HEK293 (cell line): ENCODE measurements around the gene FHIP1B.

ENCODE experiments used
- CTCF ChIA-PET: fragments of 350-600 bp; formaldehyde crosslinking; extraction: SDS; loops from one replicate; lab custom pipeline; 2021; ENCODE audit warnings: antibody characterized with exemption; lab: Yijun Ruan, JAX
- POLR2A ChIA-PET: fragments of 300-600 bp; formaldehyde crosslinking; extraction: SDS; loops from one replicate; lab custom pipeline; 2020; ENCODE audit warnings: antibody characterized with exemption, inconsistent platforms; lab: Yijun Ruan, JAX
- H3K27ac ChIP-seq: fragments of 200-500 bp; sonication (Bioruptor generic); 2 replicates; pipeline ENCODE4 v1.5.1; 2014; ENCODE audit warnings: low read depth, low read length, control low read depth, inconsistent platforms; ENCODE audit errors: extremely low read depth
- H3K36me3 ChIP-seq, 2 experiments: fragments of 200-500 bp in 1 of 2; sonication (Bioruptor generic) in 1 of 2; 1 replicate in 1 of 2; 2 replicates in 1 of 2; pipeline ENCODE4 v1.5.1; 2014 to 2017; ENCODE audit warnings: inconsistent platforms in 2 of 2, low read length in 2 of 2; ENCODE audit not compliant: control insufficient read depth in 2 of 2, insufficient read depth in 1 of 2
- H3K4me1 ChIP-seq: fragments of 200-500 bp; sonication (Bioruptor generic); 2 replicates; pipeline ENCODE4 v1.5.1; 2014; ENCODE audit warnings: mild to moderate bottlenecking, low read length, inconsistent platforms; ENCODE audit not compliant: control insufficient read depth, insufficient read depth
- H3K4me3 ChIP-seq: 2 replicates; pipeline ENCODE4 v1.5.1; 2011; ENCODE audit warnings: low read depth, mild to moderate bottlenecking, control low read depth, low read length, moderate library complexity
- H3K9me3 ChIP-seq: fragments of 200-500 bp; sonication (Bioruptor generic); 2 replicates; pipeline ENCODE4 v1.5.1; 2014; ENCODE audit warnings: low read depth, low read length, inconsistent platforms; ENCODE audit not compliant: control insufficient read depth, insufficient read depth
- FEZF1 ChIP-seq: fragments of 450-650 bp; formaldehyde crosslinking; IDR thresholded peaks from 2 replicates; pipeline ENCODE4 v1.5.1; 2016; ENCODE audit warnings: missing biosample characterization, missing genetic modification characterization
- GLI2 ChIP-seq: fragments of 450-650 bp; formaldehyde crosslinking; IDR thresholded peaks from 2 replicates; pipeline ENCODE4; 2017; ENCODE audit warnings: missing biosample characterization, missing genetic modification characterization, low read depth, borderline replicate concordance
- GLIS2 ChIP-seq: fragments of 450-650 bp; formaldehyde crosslinking; IDR thresholded peaks from 2 replicates; pipeline ENCODE4 v1.5.1; 2016; ENCODE audit warnings: missing biosample characterization, missing genetic modification characterization
- KLF7 ChIP-seq: fragments of 450-650 bp; formaldehyde crosslinking; IDR thresholded peaks from 2 replicates; pipeline ENCODE4 v1.5.1; 2016; ENCODE audit warnings: missing biosample characterization, missing genetic modification characterization, borderline replicate concordance
- PRDM6 ChIP-seq: fragments of 450-650 bp; formaldehyde crosslinking; IDR thresholded peaks from 2 replicates; pipeline ENCODE4 v1.5.1; 2017; ENCODE audit warnings: missing biosample characterization, missing genetic modification characterization
- SCRT1 ChIP-seq: fragments of 450-650 bp; formaldehyde crosslinking; IDR thresholded peaks from 2 replicates; pipeline ENCODE4 v1.5.1; 2016; ENCODE audit warnings: missing biosample characterization, missing genetic modification characterization, borderline replicate concordance
- YY2 ChIP-seq: fragments of 450-650 bp; formaldehyde crosslinking; IDR thresholded peaks from 2 replicates; pipeline ENCODE4 v1.5.1; 2016; ENCODE audit warnings: missing biosample characterization, missing genetic modification characterization
- ZBTB49 ChIP-seq: fragments of 450-650 bp; formaldehyde crosslinking; IDR thresholded peaks from 2 replicates; pipeline ENCODE4 v1.5.1; 2016; ENCODE audit warnings: missing biosample characterization, missing genetic modification characterization, low read depth
- ZBTB8A ChIP-seq: fragments of 450-650 bp; formaldehyde crosslinking; IDR thresholded peaks from 2 replicates; pipeline ENCODE4 v1.5.1; 2016; ENCODE audit warnings: missing biosample characterization, missing genetic modification characterization
- ZNF132 ChIP-seq: fragments of 450-650 bp; formaldehyde crosslinking; IDR thresholded peaks from 2 replicates; pipeline ENCODE4 v1.5.1; 2017; ENCODE audit warnings: missing biosample characterization, missing genetic modification characterization, borderline replicate concordance
- ZNF146 ChIP-seq: fragments of 450-650 bp; formaldehyde crosslinking; IDR thresholded peaks from 2 replicates; pipeline ENCODE4 v1.5.1; 2016; ENCODE audit warnings: missing biosample characterization, missing genetic modification characterization
- ZNF23 ChIP-seq: fragments of 450-650 bp; formaldehyde crosslinking; IDR thresholded peaks from 2 replicates; pipeline ENCODE4 v1.5.1; 2016; ENCODE audit warnings: missing biosample characterization, missing genetic modification characterization, borderline replicate concordance
- ZNF302 ChIP-seq: fragments of 450-650 bp; formaldehyde crosslinking; IDR thresholded peaks from 2 replicates; pipeline ENCODE4 v1.5.1; 2016; ENCODE audit warnings: missing biosample characterization, missing genetic modification characterization, low read depth
- ZNF366 ChIP-seq: fragments of 450-650 bp; formaldehyde crosslinking; conservative IDR thresholded peaks from 2 replicates; pipeline ENCODE4 v1.5.1; 2016; ENCODE audit warnings: missing biosample characterization, missing genetic modification characterization
- ZNF404 ChIP-seq: fragments of 450-650 bp; formaldehyde crosslinking; IDR thresholded peaks from 2 replicates; pipeline ENCODE4 v1.5.1; 2017; ENCODE audit warnings: missing biosample characterization, missing genetic modification characterization
- ZNF416 ChIP-seq: fragments of 450-650 bp; formaldehyde crosslinking; IDR thresholded peaks from 2 replicates; pipeline ENCODE4 v1.5.1; 2016; ENCODE audit warnings: missing biosample characterization, missing genetic modification characterization
- ZNF521 ChIP-seq: fragments of 450-650 bp; formaldehyde crosslinking; IDR thresholded peaks from 2 replicates; pipeline ENCODE4 v1.5.1; 2017; ENCODE audit warnings: missing biosample characterization, mild to moderate bottlenecking, missing genetic modification characterization
- ZNF544 ChIP-seq: fragments of 450-650 bp; formaldehyde crosslinking; IDR thresholded peaks from 2 replicates; pipeline ENCODE4 v1.5.0; 2017; ENCODE audit warnings: missing biosample characterization, missing genetic modification characterization
- ZNF600 ChIP-seq: fragments of 450-650 bp; formaldehyde crosslinking; IDR thresholded peaks from 2 replicates; pipeline ENCODE4 v1.5.1; 2016; ENCODE audit warnings: missing biosample characterization, missing genetic modification characterization
- ZNF629 ChIP-seq: fragments of 450-650 bp; formaldehyde crosslinking; IDR thresholded peaks from 2 replicates; pipeline ENCODE4 v1.5.1; 2017; ENCODE audit warnings: missing biosample characterization, missing genetic modification characterization
- ZNF777 ChIP-seq: fragments of 450-650 bp; formaldehyde crosslinking; IDR thresholded peaks from 2 replicates; pipeline ENCODE4 v1.5.1; 2017; ENCODE audit warnings: missing biosample characterization, missing genetic modification characterization, borderline replicate concordance
- ZSCAN23 ChIP-seq: fragments of 450-650 bp; formaldehyde crosslinking; IDR thresholded peaks from 2 replicates; pipeline ENCODE4 v1.5.1; 2016; ENCODE audit warnings: missing biosample characterization, missing genetic modification characterization
- TF ChIP-seq, protein P1 (sequence below): fragments of 450-650 bp; formaldehyde crosslinking; IDR thresholded peaks from 2 replicates; pipeline ENCODE4 v1.5.1; 2016; ENCODE audit warnings: missing biosample characterization, missing genetic modification characterization

Gene FHIP1B

GRCh38 chr11:6209801-6210200 lies 24.6 kb downstream of the FHIP1B start (continued):
- TF ChIP-seq PRDM6 (no peak), FEZF1 (no peak), ZNF132 (no peak), ZBTB49 (no peak), ZNF600 (no peak), ZNF544 (no peak), ZNF366 (no peak), ZBTB8A (tag by site-specific recombination) (no peak), GLIS2 (tag by site-specific recombination) (no peak), YY2 (tag by site-specific recombination) (no peak), ZSCAN23 (tag by site-specific recombination) (no peak), ZNF146 (tag by site-specific recombination) (no peak), ZNF23 (tag by site-specific recombination) (no peak), GLI2 (no peak)
- TF ChIP-seq, protein P1, sequence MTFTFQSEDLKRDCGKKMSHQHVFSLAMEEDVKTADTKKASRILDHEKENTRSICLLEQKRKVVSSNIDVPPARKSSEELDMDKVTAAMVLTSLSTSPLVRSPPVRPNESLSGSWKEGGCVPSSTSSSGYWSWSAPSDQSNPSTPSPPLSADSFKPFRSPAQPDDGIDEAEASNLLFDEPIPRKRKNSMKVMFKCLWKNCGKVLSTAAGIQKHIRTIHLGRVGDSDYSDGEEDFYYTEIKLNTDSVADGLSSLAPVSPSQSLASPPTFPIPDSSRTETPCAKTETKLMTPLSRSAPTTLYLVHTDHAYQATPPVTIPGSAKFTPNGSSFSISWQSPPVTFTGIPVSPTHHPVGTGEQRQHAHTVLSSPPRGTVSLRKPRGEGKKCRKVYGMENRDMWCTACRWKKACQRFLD (tag by site-specific recombination): no peak

- Histone ChIP-seq H3K4me1 (no peaks in the 10 kb centered on the region), H3K36me3 (peaks cover 0 to 62% of the 10 kb centered on the region in 2 experiments; a peak in 1 of 3 replicates), H3K4me3 (no peak overlapping the region), H3K9me3 (no peaks in the 10 kb centered on the region), H3K27ac (no peak overlapping the region)
- ChIA-PET CTCF (interaction anchor here (0.6 to 1.9 kb wide), 3 partner anchors 45 to 156 kb away, joined by 3 to 11 read pairs (median 3); no protein-coding TSS in a partner anchor), POLR2A (no interaction called here)
- no peak for TF ChIP-seq ZNF777 (tag by site-specific recombination)
- no peak for TF ChIP-seq ZSCAN23 (tag by site-specific recombination)
- no peak for TF ChIP-seq KLF7 (tag by site-specific recombination)
- TF ChIP-seq ZNF521 (tag by site-specific recombination): no peak
- TF ChIP-seq SCRT1 (tag by site-specific recombination): no peak
- TF ChIP-seq ZNF416 (tag by site-specific recombination): no peak
- TF ChIP-seq ZNF600: no peak
- TF ChIP-seq ZNF302 (tag by site-specific recombination): no peak
- TF ChIP-seq ZNF629 (tag by site-specific recombination): no peak
- TF ChIP-seq ZNF146 (tag by site-specific recombination): no peak
- no peak for TF ChIP-seq ZNF404 (tag by site-specific recombination)
Measured at GRCh38 chr11:6206456-6207180, 27.8 kb downstream of the FHIP1B start.
